Testis (tissue), 2 donors: Measurements from ENCODE around the gene EPHA5.

Source experiments
- POLR2A ChIP-seq: fragments of 450-650 bp; IDR thresholded peaks from one replicate; pipeline ENCODE4 v1.6.1; 2017; ENCODE audit warnings: antibody characterized with exemption, mild to moderate bottlenecking, moderate library complexity
- TF ChIP-seq, protein P1 (sequence below), 3 experiments: fragments of 450-650 bp in 2 of 3; fragments of 200-600 bp in 1 of 3; sonication (generic) in 1 of 3; IDR thresholded peaks; one replicate each; pipeline ENCODE4 v1.5.1; 2016 to 2019; ENCODE audit warnings: antibody characterized with exemption in 3 of 3, mild to moderate bottlenecking in 2 of 3, moderate library complexity in 1 of 3

DNA sequence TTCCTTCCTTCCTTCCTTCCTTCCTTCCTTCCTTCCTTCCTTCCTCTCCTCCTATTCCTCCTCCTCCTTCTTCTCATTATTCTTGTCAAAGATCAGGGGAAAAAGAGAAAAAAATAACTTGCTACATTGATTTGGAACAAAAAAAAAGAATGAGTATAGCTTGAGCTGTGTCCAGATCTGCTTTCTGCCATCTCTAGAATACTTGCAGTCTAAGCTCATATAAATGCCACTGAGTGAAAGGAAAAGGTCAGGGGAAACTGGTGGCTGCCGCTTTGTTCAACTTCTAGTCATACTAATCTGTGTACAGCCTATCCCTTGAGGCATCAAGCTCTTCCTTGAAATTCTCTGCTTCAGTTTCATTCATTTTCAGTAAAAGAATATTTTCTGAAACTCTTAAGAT is 28.3 kb upstream of the EPHA5 start:
- TF ChIP-seq, protein P1, sequence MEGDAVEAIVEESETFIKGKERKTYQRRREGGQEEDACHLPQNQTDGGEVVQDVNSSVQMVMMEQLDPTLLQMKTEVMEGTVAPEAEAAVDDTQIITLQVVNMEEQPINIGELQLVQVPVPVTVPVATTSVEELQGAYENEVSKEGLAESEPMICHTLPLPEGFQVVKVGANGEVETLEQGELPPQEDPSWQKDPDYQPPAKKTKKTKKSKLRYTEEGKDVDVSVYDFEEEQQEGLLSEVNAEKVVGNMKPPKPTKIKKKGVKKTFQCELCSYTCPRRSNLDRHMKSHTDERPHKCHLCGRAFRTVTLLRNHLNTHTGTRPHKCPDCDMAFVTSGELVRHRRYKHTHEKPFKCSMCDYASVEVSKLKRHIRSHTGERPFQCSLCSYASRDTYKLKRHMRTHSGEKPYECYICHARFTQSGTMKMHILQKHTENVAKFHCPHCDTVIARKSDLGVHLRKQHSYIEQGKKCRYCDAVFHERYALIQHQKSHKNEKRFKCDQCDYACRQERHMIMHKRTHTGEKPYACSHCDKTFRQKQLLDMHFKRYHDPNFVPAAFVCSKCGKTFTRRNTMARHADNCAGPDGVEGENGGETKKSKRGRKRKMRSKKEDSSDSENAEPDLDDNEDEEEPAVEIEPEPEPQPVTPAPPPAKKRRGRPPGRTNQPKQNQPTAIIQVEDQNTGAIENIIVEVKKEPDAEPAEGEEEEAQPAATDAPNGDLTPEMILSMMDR (IDR thresholded peaks at IDR 0.05), result no peak
- no peak for TF ChIP-seq POLR2A
